IMR-90 (cell line): ENCODE results near the gene HENMT1. TPM values are rescaled to one million over a fixed set of nuclear protein-coding genes. Genes with fewer than 3 reads are reported as not detected.

Experiments
- ATAC-seq: fragments of 200-7000 bp; cut with Tn5 transposase; 2 replicates; pipeline ENCODE4 v1.9.1; 2020; ENCODE audit warnings: low read depth, mild to moderate bottlenecking, moderate library complexity
- BruUV-seq: library from RNA; stranded (reverse); fragments of 400-500 nt; replicated peaks from 2 replicates; lab custom pipeline; 2021; lab: Mats Ljungman, UMichigan
- CTCF ChIA-PET: fragments of 300-600 bp; formaldehyde crosslinking; extraction: SDS; loops from one replicate; lab custom pipeline; 2021; ENCODE audit warnings: antibody characterized with exemption; lab: Yijun Ruan, JAX
- POLR2A ChIA-PET: fragments of 300-600 bp; sonication (Branson Sonifier 250); formaldehyde crosslinking; loops from one replicate; lab custom pipeline; 2022; ENCODE audit warnings: antibody characterized with exemption; ENCODE audit not compliant: unreplicated experiment; lab: Charles Lee
- DNase-seq: peaks from one replicate; pipeline ENCODE4 v3.0.0; 2013
- H2AFZ ChIP-seq: replicated peaks from 2 replicates; pipeline ENCODE3; 2013; ENCODE audit warnings: low read length, mild to moderate bottlenecking; ENCODE audit not compliant: poor library complexity
- H2AK5ac ChIP-seq: 2 replicates; pipeline ENCODE4 v1.6.1; 2013; ENCODE audit warnings: low read depth, low read length, inconsistent platforms
- H2AK9ac ChIP-seq: replicated peaks from 2 replicates; pipeline ENCODE3; 2013; ENCODE audit warnings: mild to moderate bottlenecking, low read depth, low read length, moderate library complexity; ENCODE audit not compliant: poor library complexity
- H2BK120ac ChIP-seq: 2 replicates; pipeline ENCODE4 v1.6.1; 2013; ENCODE audit warnings: low read depth, low read length, inconsistent platforms
- H2BK15ac ChIP-seq: 3 replicates; pipeline ENCODE4 v1.6.1; 2013; ENCODE audit warnings: low read depth, low read length, inconsistent platforms
- H2BK20ac ChIP-seq: 2 replicates; pipeline ENCODE4 v1.6.1; 2013; ENCODE audit warnings: low read depth, mild to moderate bottlenecking, inconsistent platforms, low read length, moderate library complexity
- H2BK5ac ChIP-seq: 2 replicates; pipeline ENCODE4 v1.6.1; 2013; ENCODE audit warnings: mild to moderate bottlenecking, low read depth, low read length, inconsistent platforms; ENCODE audit not compliant: poor library complexity, severe bottlenecking
- H3K14ac ChIP-seq: replicated peaks from 2 replicates; pipeline ENCODE4 v1.6.1; 2013; ENCODE audit warnings: low read depth, low read length, inconsistent platforms
- H3K18ac ChIP-seq: 2 replicates; pipeline ENCODE4 v1.6.1; 2013; ENCODE audit warnings: low read depth, low read length, control low read depth
- H3K23ac ChIP-seq: 2 replicates; pipeline ENCODE4 v1.6.1; 2013; ENCODE audit warnings: low read depth, low read length, inconsistent platforms
- H3K27ac ChIP-seq: 2 replicates; pipeline ENCODE4 v1.5.1; 2013; ENCODE audit warnings: mild to moderate bottlenecking, control low read depth, low read length; ENCODE audit not compliant: insufficient read depth
- H3K27me3 ChIP-seq: 2 replicates; pipeline ENCODE4 v1.6.1; 2013; ENCODE audit warnings: low read length; ENCODE audit not compliant: control insufficient read depth, insufficient read depth
- H3K36me3 ChIP-seq: 2 replicates; pipeline ENCODE4 v1.6.1; 2013; ENCODE audit warnings: low read length, mixed read lengths; ENCODE audit not compliant: control insufficient read depth, insufficient read depth
- H3K4ac ChIP-seq: 2 replicates; pipeline ENCODE4 v1.6.1; 2013; ENCODE audit warnings: low read depth, low read length, inconsistent platforms
- H3K4me1 ChIP-seq: 2 replicates; pipeline ENCODE4 v1.6.1; 2013; ENCODE audit warnings: low read length, mixed read lengths; ENCODE audit not compliant: control insufficient read depth, insufficient read depth
- H3K4me2 ChIP-seq: 2 replicates; pipeline ENCODE4 v1.6.1; 2013; ENCODE audit warnings: low read depth, mild to moderate bottlenecking, control low read depth, low read length, moderate library complexity
- H3K4me3 ChIP-seq: 2 replicates; pipeline ENCODE4 v1.5.1; 2013; ENCODE audit warnings: low read depth, mild to moderate bottlenecking, control low read depth, low read length, moderate library complexity; ENCODE audit not compliant: insufficient read depth
- H3K56ac ChIP-seq: 2 replicates; pipeline ENCODE4 v1.6.1; 2013; ENCODE audit warnings: low read length, inconsistent platforms; ENCODE audit not compliant: insufficient read depth; ENCODE audit errors: extremely low read depth
- H3K79me1 ChIP-seq, 2 experiments: 2 replicates each; pipeline ENCODE4 v1.6.1; 2013; ENCODE audit warnings: low read length in 2 of 2, inconsistent platforms in 1 of 2, low read depth in 1 of 2
- H3K9ac ChIP-seq: 2 replicates; pipeline ENCODE4 v1.6.1; 2013; ENCODE audit warnings: low read depth, low read length, control low read depth
- H3K9me1 ChIP-seq: 2 replicates; pipeline ENCODE4 v1.6.1; 2013; ENCODE audit warnings: low read length, inconsistent platforms; ENCODE audit not compliant: insufficient read depth
- H3K9me3 ChIP-seq: 2 replicates; pipeline ENCODE4 v1.6.1; 2013; ENCODE audit warnings: low read length; ENCODE audit not compliant: control insufficient read depth, insufficient read depth
- H4K20me1 ChIP-seq: 2 replicates; pipeline ENCODE4 v1.6.1; 2013; ENCODE audit warnings: low read length, inconsistent platforms; ENCODE audit not compliant: insufficient read depth
- H4K5ac ChIP-seq: 2 replicates; pipeline ENCODE4 v1.6.1; 2013; ENCODE audit warnings: mild to moderate bottlenecking, low read depth, low read length, control low read depth
- H4K8ac ChIP-seq, 2 experiments: 2 replicates each; pipeline ENCODE4 v1.6.1; 2013; ENCODE audit warnings: low read depth in 2 of 2, low read length in 2 of 2, control low read depth in 1 of 2, inconsistent platforms in 1 of 2
- H4K91ac ChIP-seq: 2 replicates; pipeline ENCODE4 v1.6.1; 2013; ENCODE audit warnings: low read depth, low read length, inconsistent platforms; ENCODE audit not compliant: insufficient read depth
- CEBPB ChIP-seq: IDR thresholded peaks from 2 replicates; pipeline ENCODE4 v1.6.1; 2012; ENCODE audit warnings: low read depth, low read length, improper control_type of control experiment
- CTCF ChIP-seq: conservative IDR thresholded peaks from 2 replicates; pipeline ENCODE4 v1.5.1; 2012; ENCODE audit warnings: mild to moderate bottlenecking, low read depth, low read length, improper control_type of control experiment
- FOS ChIP-seq: fragments of 150-350 bp; IDR thresholded peaks from 2 replicates; pipeline ENCODE4 v1.6.1; 2016; ENCODE audit warnings: low read depth, low read length
- MAFK ChIP-seq: IDR thresholded peaks from 2 replicates; pipeline ENCODE4 v1.6.1; 2012; ENCODE audit warnings: low read depth, low read length, improper control_type of control experiment
- MAZ ChIP-seq: IDR thresholded peaks from 2 replicates; pipeline ENCODE4 v1.6.1; 2012; ENCODE audit warnings: low read depth, mild to moderate bottlenecking, low read length, improper control_type of control experiment, moderate library complexity, borderline replicate concordance
- RAD21 ChIP-seq: IDR thresholded peaks from 2 replicates; pipeline ENCODE4 v1.6.1; 2012; ENCODE audit warnings: low read length, improper control_type of control experiment
- RFX5 ChIP-seq: IDR thresholded peaks from 2 replicates; pipeline ENCODE4 v1.8.0; 2012; ENCODE audit warnings: low read depth, mild to moderate bottlenecking, low read length, moderate library complexity
- WGBS, 2 experiments: methylation state at CpG; one replicate each; pipeline versions ENCODE4 v1.1.5 to v1.1.7; 2013; ENCODE audit warnings: missing lambda C conversion rate in 2 of 2; ENCODE audit not compliant: insufficient read length in 1 of 2; ENCODE audit errors: extremely low coverage in 2 of 2; 5-methylcytosine and 5-hydroxymethylcytosine counted together
- dilution Hi-C: fragments of 300-500 bp; cut with HindIII; formaldehyde crosslinking; loops from one replicate; pipeline ENCODE4 v1.14.3; 2018; ENCODE audit warnings: low sequenced_read_pairs; ENCODE audit not compliant: unreplicated experiment
- in situ Hi-C: fragments of 300-500 bp; cut with MboI; formaldehyde crosslinking; loops from 3 replicates; pipeline ENCODE4 v1.14.3; 2019; ENCODE audit warnings: low sequenced_read_pairs, inconsistent platforms, mixed read lengths
- intact Hi-C: fragments of 100-400 bp; cut with micrococcal nuclease; formaldehyde crosslinking; loops from 2 replicates; pipeline ENCODE4 v1.10.0; 2022
- polyA plus RNA-seq, 3 experiments: library from polyadenylated mRNA; depleted of rRNA; stranded (reverse); fragments of >200 nt; gene quantifications; 2 replicates each; pipeline ENCODE4 v1.2.3, GENCODE V29; 2012; ENCODE audit warnings: low replicate concordance in 1 of 3
- total RNA-seq: library from RNA; depleted of rRNA; stranded (reverse); fragments of >200 nt; gene quantifications from 2 replicates; pipeline ENCODE4 v1.2.3, GENCODE V29; 2012
- TF ChIP-seq, protein P1 (sequence below): fragments of 150-350 bp; IDR thresholded peaks from 2 replicates; pipeline ENCODE4 v1.6.1; 2017; ENCODE audit warnings: mild to moderate bottlenecking, antibody characterized with exemption, low read length, low read depth

HENMT1 gene
- total and polyA plus RNA-seq, 2 of the 4 experiments (the other 2 are of a cell fraction): 0.54 to 0.67 TPM

GRCh38 chr1:108669679-108670078 is 8.8 kb upstream of the HENMT1 start:
- CTCF ChIA-PET: no interaction called here
- no peak for DNase-seq
- no CpG with 5 or more reads among the region's 7 CpGs for WGBS, 2 experiments

More at GRCh38 chr1:108669679-108670078, 8.8 kb upstream of the HENMT1 start:
- Histone ChIP-seq H4K20me1 (no peaks in the 10 kb centered on the region), H3K56ac (no peak overlapping the region), H2AK9ac (no peak overlapping the region), H4K91ac (no peak overlapping the region), H3K4me3 (no peak overlapping the region), H3K18ac (no peak overlapping the region), H3K9me3 (no peaks in the 10 kb centered on the region), H3K4me1 (no peaks in the 10 kb centered on the region), H2BK20ac (no peak overlapping the region), H3K27ac (no peak overlapping the region), H3K4ac (no peak overlapping the region), H3K36me3 (no peaks in the 10 kb centered on the region), H2BK15ac (no peak overlapping the region), H3K79me1 (no peaks in the 10 kb centered on the region), H3K9ac (no peak overlapping the region), H2AK5ac (no peak overlapping the region), H4K5ac (no peak overlapping the region), H2BK120ac (no peak overlapping the region), H3K23ac (no peak overlapping the region), H3K14ac (no peak overlapping the region), H2BK5ac (no peak overlapping the region), H4K8ac (no peak overlapping the region), H3K9me1 (no peaks in the 10 kb centered on the region), H2AFZ (no peak overlapping the region), H3K4me2 (no peak overlapping the region), H3K27me3 (peaks cover 2% of the 10 kb centered on the region; the same call in 1 of the 2 replicates)
- in situ Hi-C loops (no loop called here), dilution Hi-C loops (no loop called here), intact Hi-C loops (no loop called here)
- no peak for ATAC-seq
- POLR2A ChIA-PET: no interaction called here
- no TSS peak for BruUV-seq
- TF ChIP-seq RFX5 (no peak), MAZ (no peak), CTCF (no peak), RAD21 (no peak), FOS (no peak), CEBPB (no peak), MAFK (no peak)
- TF ChIP-seq, protein P1, sequence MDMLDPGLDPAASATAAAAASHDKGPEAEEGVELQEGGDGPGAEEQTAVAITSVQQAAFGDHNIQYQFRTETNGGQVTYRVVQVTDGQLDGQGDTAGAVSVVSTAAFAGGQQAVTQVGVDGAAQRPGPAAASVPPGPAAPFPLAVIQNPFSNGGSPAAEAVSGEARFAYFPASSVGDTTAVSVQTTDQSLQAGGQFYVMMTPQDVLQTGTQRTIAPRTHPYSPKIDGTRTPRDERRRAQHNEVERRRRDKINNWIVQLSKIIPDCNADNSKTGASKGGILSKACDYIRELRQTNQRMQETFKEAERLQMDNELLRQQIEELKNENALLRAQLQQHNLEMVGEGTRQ: no peak
